Measurements from ENCODE around the gene AP3D1. TPM values are rescaled to one million over a fixed set of nuclear protein-coding genes. Genes with fewer than 3 reads are reported as not detected.

The AP3D1 gene
- total and polyA plus RNA-seq, 9 of the 15 experiments (the other 6 are each of a cell fraction or from before 2014, with no cell fraction given): 1.2 to 86.1 (median 35.9) TPM

DNA sequence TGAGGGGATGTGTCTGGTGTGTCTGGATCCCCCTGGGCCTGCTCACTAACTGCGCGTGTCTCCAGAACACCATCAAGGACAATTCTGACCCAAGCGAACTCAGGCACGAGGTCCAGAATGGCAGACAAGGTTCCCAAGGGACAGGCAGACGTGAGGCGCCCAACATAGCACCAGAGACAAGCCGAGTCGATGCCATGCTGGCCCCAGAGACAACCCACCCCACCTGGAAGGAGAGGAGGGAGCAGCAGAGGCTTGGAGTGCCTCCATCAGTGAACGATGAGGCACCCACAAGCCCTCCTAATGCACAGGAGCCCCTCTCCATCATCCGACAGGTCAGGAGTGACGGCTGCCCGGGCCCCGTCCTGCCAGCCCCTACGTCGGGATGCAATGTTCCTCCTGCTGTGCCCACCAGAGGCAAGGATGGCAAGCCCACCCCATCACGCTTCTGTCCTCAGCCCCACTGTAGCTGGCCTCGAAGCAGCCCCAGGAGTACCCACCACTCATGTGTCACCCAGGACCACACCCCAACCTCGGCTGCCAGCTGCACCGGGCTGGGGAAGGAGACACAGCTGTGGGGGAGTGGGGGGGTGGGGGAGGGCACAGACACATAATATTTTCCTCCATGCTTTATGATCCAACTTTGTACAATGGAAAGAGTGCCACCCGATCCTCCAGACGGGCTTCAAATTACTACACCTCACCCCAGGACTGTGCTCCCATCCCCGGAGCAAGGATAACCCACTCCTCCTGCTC is 11.8 kb downstream of the AP3D1 start:
- Histone ChIP-seq H2AFZ (ENCODE audit: low read depth, low read length) (no peak overlapping the region), H3K27me3 (ENCODE audit: control insufficient read depth in 2 of 2, insufficient read depth in 2 of 2, low read length in 2 of 2) (no peaks in the 10 kb centered on the region), H3K4me1 (replicated peaks in 1 of 2; ENCODE audit: control insufficient read depth in 2 of 2, insufficient read depth in 2 of 2, low read length in 2 of 2) (peaks cover 0 to 33% of the 10 kb centered on the region in 2 experiments; a peak in 2 of 5 replicates), H3K4me3 (no peak overlapping the region), H4K20me1 (replicated peaks; ENCODE audit: control insufficient read depth, insufficient read depth, low read length) (no peaks in the 10 kb centered on the region), H3K27ac (ENCODE audit: extremely low read depth, low read depth, low read length) (no peak overlapping the region; the same call in 2 of the 3 replicates), H3K79me2 (ENCODE audit: control insufficient read depth, insufficient read depth, low read length) (peaks cover 49% of the 10 kb centered on the region), H3K4me2 (ENCODE audit: insufficient read depth, low read length) (no peak overlapping the region), H3K9me1 (ENCODE audit: control insufficient read depth, insufficient read depth, low read length) (no peaks in the 10 kb centered on the region), H3K36me3 (ENCODE audit: control insufficient read depth, insufficient read depth, low read length) (peaks cover 63% of the 10 kb centered on the region; the same call in 2 of the 3 replicates), H3K9ac (ENCODE audit: insufficient read depth in 1 of 2, low read depth in 2 of 2, low read length in 2 of 2) (peak overlapping the region in 1 of 2 experiments; percentile 64; a peak in 2 of 4 replicates), H3K9me3 (replicated peaks; ENCODE audit: control insufficient read depth, insufficient read depth, low read depth, low read length) (no peaks in the 10 kb centered on the region)
- FAIRE-seq (no peak), DNase-seq (ENCODE audit: extremely low read depth in 1 of 4, low spot score in 3 of 4) (no peak), ATAC-seq (no peak)
- no TSS peak for BruUV-seq (replicated peaks)
- POLR2A ChIA-PET: no interaction called here
- in situ Hi-C loops (cut with MboI): no loop called here
- TF ChIP-seq RBM22 (IDR thresholded peaks at IDR 0.05; ENCODE audit: low read depth, low read length, poor library complexity, severe bottlenecking) (peak; percentile 31), RBFOX2 (IDR thresholded peaks at IDR 0.05; ENCODE audit: low read depth, low read length) (peak; percentile 23; the same call in 1 of the 2 replicates), SMARCC2 (IDR thresholded peaks at IDR 0.05; ENCODE audit: low read depth) (no peak), POLR2G (IDR thresholded peaks at IDR 0.05; ENCODE audit: low read depth, low read length) (peak; percentile 49)
- WGBS (ENCODE audit: insufficient coverage, low coverage, missing lambda C conversion rate): 95% methylated on average over 20 of the region's 22 CpGs
- intact Hi-C loops (cut with micrococcal nuclease): no loop called here
- CTCF ChIA-PET (ENCODE audit: low intra/inter-chr PET ratio): no interaction called here
